ENCODE measurements around the gene RAD9B. TPM values are rescaled to one million over a fixed set of nuclear protein-coding genes. Genes with fewer than 3 reads are reported as not detected.

The RAD9B gene
- total and polyA plus RNA-seq, 9 of the 15 experiments (the other 6 are each of a cell fraction or from before 2014, with no cell fraction given): 0.05 to 0.83 (median 0.32) TPM

- peak; percentile 88 for TF ChIP-seq CTBP1 (IDR thresholded peaks at IDR 0.05; ENCODE audit: borderline replicate concordance)
- TF ChIP-seq PHB2 (IDR thresholded peaks at IDR 0.05; ENCODE audit: low read depth): no peak
- TF ChIP-seq RNF2 (IDR thresholded peaks at IDR 0.05): peak; percentile 98
- TF ChIP-seq HDAC3 (IDR thresholded peaks at IDR 0.05; ENCODE audit: borderline replicate concordance, partially characterized antibody): no peak
- TF ChIP-seq XRCC4 (IDR thresholded peaks at IDR 0.05; ENCODE audit: extremely low read depth, insufficient read depth, insufficient read length): no peak
- peak; percentile 59; the same call in 1 of the 2 replicates for TF ChIP-seq ZNF76 (CRISPR knock-in tag; IDR thresholded peaks at IDR 0.05; ENCODE audit: borderline replicate concordance)
- TF ChIP-seq TCF7 (IDR thresholded peaks at IDR 0.05; ENCODE audit: borderline replicate concordance): peak; percentile 88; the same call in 1 of the 2 replicates
- TF ChIP-seq TSC22D4 (tag; IDR thresholded peaks at IDR 0.05): no peak
- TF ChIP-seq CTCFL (IDR thresholded peaks at IDR 0.05; ENCODE audit: borderline replicate concordance, insufficient read depth, low read depth, low read length, poor library complexity, severe bottlenecking): no peak
- TF ChIP-seq NR4A1 (CRISPR knock-in tag; IDR thresholded peaks at IDR 0.05): peak; percentile 92; the same call in 1 of the 2 replicates
- peak; percentile 97 for TF ChIP-seq NR4A1 (tag; IDR thresholded peaks at IDR 0.05)
- no peak for TF ChIP-seq CREBBP (IDR thresholded peaks at IDR 0.05; ENCODE audit: low read depth, low read length)
- no peak for TF ChIP-seq ZNF174 (CRISPR knock-in tag; IDR thresholded peaks at IDR 0.05)
- peak; percentile 100 for TF ChIP-seq E2F1 (CRISPR knock-in tag; IDR thresholded peaks at IDR 0.05)
- TF ChIP-seq SMAD2 (IDR thresholded peaks at IDR 0.05; ENCODE audit: low read depth, low read length): no peak
- TF ChIP-seq, protein P1, sequence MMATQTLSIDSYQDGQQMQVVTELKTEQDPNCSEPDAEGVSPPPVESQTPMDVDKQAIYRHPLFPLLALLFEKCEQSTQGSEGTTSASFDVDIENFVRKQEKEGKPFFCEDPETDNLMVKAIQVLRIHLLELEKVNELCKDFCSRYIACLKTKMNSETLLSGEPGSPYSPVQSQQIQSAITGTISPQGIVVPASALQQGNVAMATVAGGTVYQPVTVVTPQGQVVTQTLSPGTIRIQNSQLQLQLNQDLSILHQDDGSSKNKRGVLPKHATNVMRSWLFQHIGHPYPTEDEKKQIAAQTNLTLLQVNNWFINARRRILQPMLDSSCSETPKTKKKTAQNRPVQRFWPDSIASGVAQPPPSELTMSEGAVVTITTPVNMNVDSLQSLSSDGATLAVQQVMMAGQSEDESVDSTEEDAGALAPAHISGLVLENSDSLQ (IDR thresholded peaks at IDR 0.05): peak; percentile 69
- TF ChIP-seq FOXJ3 (CRISPR knock-in tag; IDR thresholded peaks at IDR 0.05): no peak
- TF ChIP-seq ZNF766 (CRISPR knock-in tag; conservative IDR thresholded peaks at IDR 0.05): peak; percentile 87
- peak; percentile 55; the same call in 1 of the 2 replicates for TF ChIP-seq DPF2 (IDR thresholded peaks at IDR 0.05)
- TF ChIP-seq RHOXF2B (CRISPR knock-in tag; conservative IDR thresholded peaks at IDR 0.05): peak; percentile 84
- TF ChIP-seq, protein P2, sequence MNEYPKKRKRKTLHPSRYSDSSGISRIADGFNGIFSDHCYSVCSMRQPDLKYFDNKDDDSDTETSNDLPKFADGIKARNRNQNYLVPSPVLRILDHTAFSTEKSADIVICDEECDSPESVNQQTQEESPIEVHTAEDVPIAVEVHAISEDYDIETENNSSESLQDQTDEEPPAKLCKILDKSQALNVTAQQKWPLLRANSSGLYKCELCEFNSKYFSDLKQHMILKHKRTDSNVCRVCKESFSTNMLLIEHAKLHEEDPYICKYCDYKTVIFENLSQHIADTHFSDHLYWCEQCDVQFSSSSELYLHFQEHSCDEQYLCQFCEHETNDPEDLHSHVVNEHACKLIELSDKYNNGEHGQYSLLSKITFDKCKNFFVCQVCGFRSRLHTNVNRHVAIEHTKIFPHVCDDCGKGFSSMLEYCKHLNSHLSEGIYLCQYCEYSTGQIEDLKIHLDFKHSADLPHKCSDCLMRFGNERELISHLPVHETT (CRISPR knock-in tag; conservative IDR thresholded peaks at IDR 0.05 in 1 of 2, IDR thresholded peaks at IDR 0.05 in 1 of 2): peak in 1 of 2 experiments; percentile 95; a peak in 2 of 4 replicates
- TF ChIP-seq NFATC3 (IDR thresholded peaks at IDR 0.05): 0 out of 2 replicates have a peak, but pooled peaks have one; percentile 53
- TF ChIP-seq SP1 (CRISPR knock-in tag; IDR thresholded peaks at IDR 0.05): peak; percentile 98
Observed at GRCh38 chr12:110501752-110502738, at the start of gene RAD9B, which contains the start of gene VPS29 (continued).

Measured in K562 (cell line).